A549 (cell line): ENCODE measurements around the gene ZNF146.
"Not testable (repeated sequence)": the region's sequence is repeated elsewhere in the genome, so short reads cannot be mapped to it uniquely, and the experiment has no call there.

Source experiments
- CEBPB ChIP-seq, 2 experiments: fragments of >200 bp in 1 of 2; sonication (Bioruptor Twin) in 1 of 2; formaldehyde crosslinking in 1 of 2; IDR thresholded peaks; 2 replicates each; pipeline ENCODE4 v1.6.1; 2012 to 2016
- FOSL2 ChIP-seq, 2 experiments: fragments of 450-650 bp in 1 of 2; fragments of >200 bp in 1 of 2; sonication (Bioruptor Twin) in 1 of 2; formaldehyde crosslinking; IDR thresholded peaks; 2 replicates each; pipeline versions ENCODE4 v1.5.0 to v1.6.1; 2016 to 2020; ENCODE audit warnings: mild to moderate bottlenecking in 1 of 2, moderate library complexity in 1 of 2
- HDAC2 ChIP-seq: fragments of 200-600 bp; sonication (generic); IDR thresholded peaks from 2 replicates; pipeline ENCODE4 v1.6.1; 2016
- MYC ChIP-seq: IDR thresholded peaks from 2 replicates; pipeline ENCODE4 v1.6.1; 2012; ENCODE audit warnings: mild to moderate bottlenecking, inconsistent platforms, low read length, improper control_type of control experiment, borderline replicate concordance
- NPAS2 ChIP-seq: fragments of 250-450 bp; sonication (Bioruptor Pico); IDR thresholded peaks from 2 replicates; pipeline ENCODE4 v1.8.0; 2022; ENCODE audit warnings: mild to moderate bottlenecking, moderate library complexity, borderline replicate concordance
- ZFP36 ChIP-seq: fragments of 450-650 bp; IDR thresholded peaks from 2 replicates; pipeline ENCODE4 v1.6.1; 2014; ENCODE audit warnings: borderline replicate concordance; ENCODE audit not compliant: partially characterized antibody
- TF ChIP-seq, protein P1 (sequence below): fragments of >200 bp; sonication (Bioruptor Twin); formaldehyde crosslinking; IDR thresholded peaks from 3 replicates; pipeline ENCODE4 v1.5.1; 2016

DNA sequence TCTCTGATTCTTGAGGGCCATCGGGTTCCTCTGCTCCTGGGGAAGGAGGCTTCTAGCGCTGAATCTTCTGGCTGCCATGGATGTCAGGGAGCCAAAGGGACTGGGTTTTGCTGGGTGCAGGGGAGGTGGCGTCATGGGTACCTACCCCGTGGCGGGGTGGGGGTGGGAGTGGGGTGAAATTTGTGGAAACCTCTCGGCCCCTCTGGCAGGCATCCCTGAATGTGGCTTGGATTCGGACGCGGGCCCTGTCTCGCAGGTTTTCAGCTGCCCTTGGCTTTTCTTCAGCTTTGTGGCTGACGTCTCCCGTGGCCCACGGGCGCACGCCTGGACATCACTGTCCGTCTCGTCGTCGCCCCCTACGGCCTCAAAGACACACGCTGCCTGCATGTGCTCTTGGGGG, 53.2 kb downstream of the ZNF146 start:
- not testable (repeated sequence) for TF ChIP-seq HDAC2; MYC; ZFP36; CEBPB (IDR thresholded peaks at IDR 0.05); NPAS2; FOSL2 (IDR thresholded peaks at IDR 0.05); FOSL2 (CRISPR knock-in tag; IDR thresholded peaks at IDR 0.05)
- TF ChIP-seq, protein P1, sequence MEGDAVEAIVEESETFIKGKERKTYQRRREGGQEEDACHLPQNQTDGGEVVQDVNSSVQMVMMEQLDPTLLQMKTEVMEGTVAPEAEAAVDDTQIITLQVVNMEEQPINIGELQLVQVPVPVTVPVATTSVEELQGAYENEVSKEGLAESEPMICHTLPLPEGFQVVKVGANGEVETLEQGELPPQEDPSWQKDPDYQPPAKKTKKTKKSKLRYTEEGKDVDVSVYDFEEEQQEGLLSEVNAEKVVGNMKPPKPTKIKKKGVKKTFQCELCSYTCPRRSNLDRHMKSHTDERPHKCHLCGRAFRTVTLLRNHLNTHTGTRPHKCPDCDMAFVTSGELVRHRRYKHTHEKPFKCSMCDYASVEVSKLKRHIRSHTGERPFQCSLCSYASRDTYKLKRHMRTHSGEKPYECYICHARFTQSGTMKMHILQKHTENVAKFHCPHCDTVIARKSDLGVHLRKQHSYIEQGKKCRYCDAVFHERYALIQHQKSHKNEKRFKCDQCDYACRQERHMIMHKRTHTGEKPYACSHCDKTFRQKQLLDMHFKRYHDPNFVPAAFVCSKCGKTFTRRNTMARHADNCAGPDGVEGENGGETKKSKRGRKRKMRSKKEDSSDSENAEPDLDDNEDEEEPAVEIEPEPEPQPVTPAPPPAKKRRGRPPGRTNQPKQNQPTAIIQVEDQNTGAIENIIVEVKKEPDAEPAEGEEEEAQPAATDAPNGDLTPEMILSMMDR = not testable (repeated sequence)
